Lower leg skin (tissue), 3 donors: Measurements from ENCODE around the gene HK1.

Experiments used
- CTCF ChIP-seq, 3 donors: fragments of 450-650 bp; IDR thresholded peaks; one replicate each; pipeline ENCODE4 v1.5.1; 2016; ENCODE audit warnings: antibody characterized with exemption in 3 of 3, mild to moderate bottlenecking in 3 of 3, moderate library complexity in 2 of 3
- POLR2A ChIP-seq, 2 donors: fragments of 450-650 bp; IDR thresholded peaks; one replicate each; pipeline ENCODE4 v1.6.1; 2016 to 2017; ENCODE audit warnings: antibody characterized with exemption in 2 of 2, mild to moderate bottlenecking in 1 of 2, moderate library complexity in 1 of 2

GRCh38 chr10:69321865-69322264 lies 43.6 kb downstream of the HK1 start:
- TF ChIP-seq CTCF (IDR thresholded peaks at IDR 0.05) (no peak), POLR2A (IDR thresholded peaks at IDR 0.05) (no peak)
